Effector memory CD8-positive, alpha-beta T cell (primary cell): Measurements from ENCODE around the gene DNAH9.

Experiments
- ATAC-seq: fragments of 150-1000 bp; cut with Tn5 transposase; replicated peaks from 2 replicates; pipeline ENCODE4 v1.10.0; 2021; ENCODE audit warnings: mild to moderate bottlenecking, moderate library complexity
- DNase-seq, 3 experiments: peaks; one replicate each; pipeline ENCODE4 v3.0.0; 2021
- H3K27ac Mint-ChIP-seq, 2 donors: one replicate each; pipeline ENCODE4 v1.8.0; 2022; ENCODE audit warnings: mild to moderate bottlenecking in 2 of 2, mixed read lengths in 2 of 2, moderate library complexity in 2 of 2
- H3K27me3 Mint-ChIP-seq, 2 donors: one replicate each; pipeline ENCODE4 v1.8.0; 2022; ENCODE audit warnings: mixed read lengths in 2 of 2
- H3K36me3 Mint-ChIP-seq: one replicate; pipeline ENCODE4 v1.8.0; 2022; ENCODE audit warnings: mild to moderate bottlenecking, moderate library complexity, mixed read lengths; ENCODE audit not compliant: insufficient read depth
- H3K4me1 Mint-ChIP-seq, 2 donors: one replicate each; pipeline ENCODE4 v1.8.0; 2022; ENCODE audit warnings: low read depth in 2 of 2, mixed read lengths in 2 of 2
- H3K4me3 Mint-ChIP-seq, 2 donors: one replicate each; pipeline ENCODE4 v1.8.0; 2022; ENCODE audit warnings: mild to moderate bottlenecking in 2 of 2, mixed read lengths in 2 of 2, moderate library complexity in 2 of 2
- H3K9me3 Mint-ChIP-seq, 2 donors: one replicate each; pipeline ENCODE4 v1.8.0; 2022; ENCODE audit warnings: mixed read lengths in 2 of 2

The DNAH9 gene

DNA sequence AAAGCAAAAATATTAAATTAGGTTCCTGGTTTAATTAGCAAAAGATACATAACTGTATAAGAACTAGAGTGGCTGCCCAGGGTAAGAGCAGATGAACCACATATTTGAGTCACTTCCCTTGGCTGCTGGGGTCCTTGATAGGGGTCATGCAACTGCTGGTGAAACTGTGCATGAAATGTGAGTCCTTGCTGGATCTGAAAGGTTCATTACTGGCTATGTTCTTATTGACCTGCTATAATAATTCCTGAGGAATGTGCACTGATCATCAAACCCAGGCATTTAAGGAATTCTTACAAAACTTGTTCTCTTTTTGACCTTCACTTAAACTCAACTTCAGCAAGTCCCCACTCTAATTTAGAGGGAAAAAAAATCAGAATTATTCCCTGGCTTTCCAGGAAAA, 215.6 kb downstream of the DNAH9 start:
- Mint-ChIP-seq H3K4me3 (no peak overlapping the region), H3K27me3 (no peaks in the 10 kb centered on the region), H3K36me3 (no peaks in the 10 kb centered on the region), H3K9me3 (peaks cover 7% of the 10 kb centered on the region in 2 donors), H3K27ac (no peak overlapping the region), H3K4me1 (no peaks in the 10 kb centered on the region)
- no peak for DNase-seq
- ATAC-seq = no peak

DNA sequence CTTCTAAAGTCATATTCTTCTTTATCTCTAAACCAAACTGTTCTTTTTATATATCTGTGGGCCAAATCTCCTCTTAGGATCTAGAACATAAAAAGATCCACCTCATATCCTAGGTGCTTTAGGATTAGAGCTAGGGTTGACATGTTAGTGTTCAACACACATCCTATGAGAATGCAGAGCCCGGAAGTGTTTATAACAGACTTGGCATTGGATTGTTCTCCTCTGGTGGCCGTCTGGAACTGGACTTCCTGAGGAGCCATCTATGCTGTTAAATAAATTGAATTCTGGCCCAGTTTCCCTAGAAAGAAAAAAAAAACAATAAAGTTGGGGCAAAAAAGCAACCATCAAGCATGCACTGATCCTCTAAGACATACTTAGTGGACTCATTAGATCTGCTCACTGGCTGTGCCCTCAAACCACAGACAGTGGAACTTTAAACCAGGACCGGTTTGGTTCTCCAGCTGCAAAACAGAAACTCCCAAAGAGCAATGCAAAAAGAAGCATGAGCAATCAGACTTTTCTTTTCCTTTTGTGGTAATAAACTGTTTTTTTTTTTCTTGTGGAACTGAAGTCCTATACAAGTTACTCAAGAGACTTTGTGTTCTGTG, 216.5 kb downstream of the DNAH9 start:
- H3K4me1 Mint-ChIP-seq = no peaks in the 10 kb centered on the region
- DNase-seq (no peak), ATAC-seq (no peak)
- no peaks in the 10 kb centered on the region for H3K27me3 Mint-ChIP-seq
- peaks cover 7% of the 10 kb centered on the region in 2 donors for H3K9me3 Mint-ChIP-seq
- no peak overlapping the region for H3K27ac Mint-ChIP-seq
- H3K36me3 Mint-ChIP-seq = no peaks in the 10 kb centered on the region
- H3K4me3 Mint-ChIP-seq = no peak overlapping the region

DNA sequence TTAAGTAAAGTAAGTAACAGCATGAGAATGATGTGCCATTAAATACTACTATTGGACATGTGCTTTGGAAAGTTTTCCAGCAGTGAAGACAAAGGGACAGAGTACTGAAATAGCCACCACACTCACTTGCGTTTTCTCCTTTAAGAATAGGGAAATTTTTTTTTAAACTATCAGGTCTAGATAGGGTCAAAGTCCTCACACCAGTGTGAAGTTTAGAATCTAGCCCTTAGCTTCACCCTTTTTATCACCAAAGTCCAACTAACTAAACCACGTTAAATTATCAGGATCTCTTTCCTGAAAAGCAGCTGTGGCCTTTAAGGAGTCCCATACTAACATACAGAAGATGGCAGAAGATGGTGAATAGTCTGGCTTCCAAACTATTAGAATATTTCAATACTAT, 218.1 kb downstream of the DNAH9 start:
- DNase-seq = no peak
- Mint-ChIP-seq H3K4me1 (no peaks in the 10 kb centered on the region), H3K9me3 (peaks cover 0 to 2% of the 10 kb centered on the region in 2 donors), H3K4me3 (no peak overlapping the region), H3K36me3 (no peaks in the 10 kb centered on the region), H3K27me3 (no peaks in the 10 kb centered on the region), H3K27ac (no peak overlapping the region)
- ATAC-seq = no peak

DNA sequence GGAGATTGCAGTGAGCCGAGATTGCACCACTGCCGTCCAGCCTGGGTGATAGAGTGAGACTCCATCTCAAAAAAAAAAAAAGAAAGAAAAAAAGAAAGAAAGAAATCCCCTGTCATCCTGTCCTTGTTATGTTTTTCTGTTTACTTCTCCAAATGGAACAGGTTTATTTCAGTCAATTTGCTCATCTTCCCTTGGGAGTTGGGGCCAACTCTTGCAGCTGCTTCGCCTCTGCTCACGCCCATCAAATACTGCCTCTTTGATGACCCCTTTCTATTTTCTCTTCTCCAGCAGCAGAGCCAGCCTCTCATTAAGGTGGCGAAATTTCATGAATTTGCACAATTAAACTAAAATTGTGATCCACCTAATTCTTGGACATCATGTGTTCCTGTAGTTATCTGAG, 225.6 kb downstream of the DNAH9 start:
- H3K27me3 Mint-ChIP-seq = peaks cover 0 to 6% of the 10 kb centered on the region in 2 donors
- no peaks in the 10 kb centered on the region for H3K4me1 Mint-ChIP-seq
- DNase-seq = no peak
- H3K36me3 Mint-ChIP-seq = no peaks in the 10 kb centered on the region
- no peak for ATAC-seq
- H3K4me3 Mint-ChIP-seq = no peak overlapping the region
- H3K9me3 Mint-ChIP-seq = peaks cover 7 to 12% of the 10 kb centered on the region in 2 donors
- H3K27ac Mint-ChIP-seq = no peak overlapping the region

DNA sequence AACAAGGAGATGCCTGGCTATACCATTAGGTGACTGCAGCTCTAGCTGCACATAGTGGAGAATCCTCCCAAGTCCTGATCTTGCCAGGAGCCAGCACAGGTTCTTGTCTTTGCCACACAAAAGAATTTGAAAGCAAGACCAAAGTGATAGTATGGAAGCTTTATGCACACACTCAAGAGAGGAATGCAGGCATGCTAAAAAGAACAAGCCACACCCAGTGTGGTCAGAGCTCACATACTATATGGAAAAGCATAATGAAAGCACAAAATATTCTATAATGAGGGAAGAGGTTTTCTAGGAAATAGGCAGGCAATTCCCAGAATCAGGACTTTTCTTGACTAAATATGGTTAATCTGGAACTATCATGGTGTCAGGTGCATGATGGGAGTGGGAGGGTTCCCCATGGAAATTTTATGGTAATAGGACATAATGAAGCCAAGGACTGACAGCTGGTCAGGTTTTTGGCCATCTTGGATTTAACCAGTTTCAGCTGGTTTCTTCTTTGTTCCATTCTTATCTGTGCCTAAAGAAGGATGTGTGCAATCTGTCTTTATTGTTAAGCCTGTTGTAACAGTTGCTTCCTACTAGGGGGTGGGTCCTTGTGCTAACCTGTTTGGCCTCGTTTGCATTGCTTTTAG, 227.4 kb downstream of the DNAH9 start:
- H3K36me3 Mint-ChIP-seq = no peaks in the 10 kb centered on the region
- peaks cover 0 to 7% of the 10 kb centered on the region in 2 donors for H3K27me3 Mint-ChIP-seq

DNA sequence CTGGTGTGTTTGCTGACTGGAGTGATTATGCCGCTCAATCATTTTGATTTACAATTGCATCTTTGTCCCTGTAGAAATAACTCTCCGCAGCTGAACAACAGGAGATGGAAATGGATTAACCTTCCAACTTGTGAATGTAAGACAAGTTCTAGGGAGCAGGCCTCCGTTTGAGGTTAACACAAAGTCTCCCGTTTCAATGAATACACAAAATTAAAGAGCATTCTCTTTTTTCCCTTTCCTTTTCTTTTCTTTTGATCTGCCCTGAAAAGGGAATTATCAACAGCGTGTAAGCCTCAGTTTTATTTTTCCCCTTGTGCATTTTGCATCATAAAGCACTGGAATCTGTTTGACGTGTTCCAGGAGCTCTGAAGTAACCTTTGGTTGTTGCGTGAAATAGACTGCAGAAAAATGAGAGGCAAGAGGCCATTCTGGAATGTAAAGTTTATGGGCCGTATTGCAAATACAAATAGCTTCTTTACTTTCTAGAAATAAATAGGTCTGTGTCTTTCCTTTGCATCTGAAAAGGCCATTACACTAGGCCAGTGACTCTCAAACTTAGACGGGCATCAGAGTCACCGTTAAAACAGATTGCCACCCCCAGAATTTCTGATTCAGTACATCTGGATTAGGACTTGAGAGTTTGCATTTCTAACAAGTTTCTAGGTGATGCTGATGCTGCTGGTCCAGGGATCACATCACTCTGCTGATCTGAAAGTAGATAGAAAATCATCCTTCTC, 234.3 kb downstream of the DNAH9 start:
- no peak overlapping the region for H3K4me3 Mint-ChIP-seq
- peaks cover 18 to 29% of the 10 kb centered on the region in 2 donors for H3K9me3 Mint-ChIP-seq
- no peaks in the 10 kb centered on the region for H3K4me1 Mint-ChIP-seq
- no peak for DNase-seq
- ATAC-seq = no peak
- peaks cover 3 to 15% of the 10 kb centered on the region in 2 donors for H3K27me3 Mint-ChIP-seq
- no peak overlapping the region for H3K27ac Mint-ChIP-seq
- H3K36me3 Mint-ChIP-seq = no peaks in the 10 kb centered on the region

More for the DNA sequence above, 227.4 kb downstream of the DNAH9 start:
- no peak for DNase-seq
- no peak overlapping the region for H3K27ac Mint-ChIP-seq
- no peaks in the 10 kb centered on the region for H3K4me1 Mint-ChIP-seq
- no peak overlapping the region for H3K4me3 Mint-ChIP-seq
- H3K9me3 Mint-ChIP-seq = peaks cover 10 to 21% of the 10 kb centered on the region in 2 donors
- no peak for ATAC-seq

DNA sequence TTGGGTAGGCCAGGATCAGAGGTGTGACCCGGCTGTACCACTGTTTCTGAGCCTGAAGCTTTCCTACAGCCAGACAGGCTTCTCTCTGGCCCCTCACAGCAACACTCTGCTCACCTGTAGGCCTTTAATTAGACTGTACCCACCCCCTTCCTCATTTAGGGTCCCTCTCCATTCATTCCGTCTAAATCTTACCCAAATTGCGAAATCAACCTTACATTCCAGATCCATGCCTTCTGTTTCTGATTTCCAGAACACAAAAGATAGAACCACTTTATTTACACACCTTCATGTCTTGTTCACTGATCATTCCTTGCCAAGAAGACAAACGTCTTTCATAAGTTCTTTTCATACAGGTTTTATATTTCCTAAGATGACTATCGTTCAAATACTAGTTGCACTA, 238.2 kb downstream of the DNAH9 start:
- H3K4me3 Mint-ChIP-seq = no peak overlapping the region
- no peaks in the 10 kb centered on the region for H3K36me3 Mint-ChIP-seq
- peaks cover 8 to 10% of the 10 kb centered on the region in 2 donors for H3K27me3 Mint-ChIP-seq

DNA sequence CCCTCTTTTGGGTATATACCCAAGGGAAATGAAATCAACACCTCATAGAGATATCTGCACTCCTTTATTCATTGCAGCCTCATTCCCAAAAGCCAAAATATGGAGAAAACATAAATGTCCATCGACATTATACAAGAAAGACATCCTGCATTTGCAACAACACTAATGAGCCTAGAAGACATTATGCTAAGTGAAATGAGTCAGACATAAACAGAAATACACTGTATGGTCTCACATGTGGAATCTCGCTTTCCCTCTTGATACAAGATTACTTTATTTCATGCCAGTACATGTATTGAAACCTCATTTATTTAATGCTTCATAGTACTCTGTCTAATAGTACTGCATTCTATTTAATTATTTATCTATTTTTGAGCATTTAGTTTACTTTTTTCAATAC, 241.8 kb downstream of the DNAH9 start:
- Mint-ChIP-seq H3K27me3 (peaks cover 0 to 10% of the 10 kb centered on the region in 2 donors), H3K4me1 (no peaks in the 10 kb centered on the region), H3K36me3 (no peaks in the 10 kb centered on the region), H3K4me3 (no peak overlapping the region), H3K9me3 (peaks cover 0 to 6% of the 10 kb centered on the region in 2 donors), H3K27ac (no peak overlapping the region)
- ATAC-seq = no peak
- DNase-seq = no peak

More for the DNA sequence above, 238.2 kb downstream of the DNAH9 start:
- DNase-seq = no peak
- Mint-ChIP-seq H3K9me3 (peaks cover 6 to 10% of the 10 kb centered on the region in 2 donors), H3K4me1 (no peaks in the 10 kb centered on the region), H3K27ac (no peak overlapping the region)
- ATAC-seq = no peak

DNA sequence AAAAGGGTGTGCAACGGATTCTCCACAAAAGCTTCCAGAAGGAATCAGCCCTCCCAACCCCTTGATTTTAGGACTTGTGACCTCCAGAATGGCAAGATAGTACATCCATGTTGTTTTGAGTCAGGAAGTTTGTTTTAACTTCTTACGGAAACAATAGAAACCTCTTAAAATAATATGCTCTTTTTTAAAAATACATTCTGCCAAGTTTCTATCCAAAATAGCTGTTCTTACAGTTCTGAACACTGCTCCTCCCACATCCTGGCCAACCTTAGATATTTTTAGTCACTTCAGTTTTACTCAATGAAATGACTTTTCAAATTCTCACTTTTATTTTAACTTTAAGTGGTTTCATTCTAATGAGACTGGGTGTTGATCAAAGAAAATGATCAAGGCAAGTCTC, 242.6 kb downstream of the DNAH9 start:
- Mint-ChIP-seq H3K4me1 (no peaks in the 10 kb centered on the region), H3K27me3 (peaks cover 0 to 10% of the 10 kb centered on the region in 2 donors), H3K9me3 (peaks cover 0 to 6% of the 10 kb centered on the region in 2 donors), H3K4me3 (no peak overlapping the region), H3K36me3 (no peaks in the 10 kb centered on the region), H3K27ac (no peak overlapping the region)
- DNase-seq = no peak
- ATAC-seq = no peak

DNA sequence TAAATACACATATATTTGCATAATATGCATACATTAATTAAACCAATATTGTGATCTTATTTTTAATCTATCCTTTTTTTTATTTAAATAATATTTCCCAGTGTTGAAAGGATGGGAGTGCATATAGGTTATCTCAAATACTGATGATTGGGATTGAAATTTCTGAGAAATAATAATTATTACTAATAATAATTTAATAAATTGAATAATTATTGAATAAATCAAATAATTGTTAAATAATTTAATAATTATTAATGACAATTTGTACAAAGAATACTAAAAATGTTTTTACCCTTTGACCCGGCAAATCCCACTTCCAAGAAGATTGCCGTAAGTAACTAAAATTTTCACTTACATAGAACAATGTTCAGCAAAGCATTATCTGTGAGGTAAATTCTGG, 250.1 kb downstream of the DNAH9 start:
- Mint-ChIP-seq H3K27me3 (peaks cover 20 to 24% of the 10 kb centered on the region in 2 donors), H3K4me1 (no peaks in the 10 kb centered on the region), H3K36me3 (no peaks in the 10 kb centered on the region), H3K9me3 (peaks cover 0 to 7% of the 10 kb centered on the region in 2 donors), H3K4me3 (no peak overlapping the region), H3K27ac (no peak overlapping the region)
- DNase-seq (no peak), ATAC-seq (no peak)

DNA sequence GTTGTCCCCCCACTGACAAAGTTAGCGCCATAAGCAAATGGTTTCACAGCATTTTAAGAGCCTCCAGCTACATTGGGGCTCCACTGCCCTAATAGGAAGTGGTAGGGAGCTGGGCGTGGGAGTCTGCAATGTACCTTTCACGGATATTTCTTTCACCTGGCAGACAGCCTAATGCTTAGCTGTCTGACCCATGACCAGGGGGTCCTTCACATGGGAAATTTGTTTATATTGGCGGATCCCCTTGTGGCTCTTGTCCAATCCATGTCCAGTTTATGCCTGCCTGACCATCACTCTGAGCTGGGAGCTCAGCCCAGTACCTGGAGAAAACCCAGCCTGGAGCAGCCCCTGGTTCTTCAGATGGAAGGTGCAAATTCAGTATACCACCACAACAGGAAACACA, 254.0 kb downstream of the DNAH9 start:
- Mint-ChIP-seq H3K27me3 (peaks cover 20 to 24% of the 10 kb centered on the region in 2 donors), H3K4me3 (no peak overlapping the region), H3K36me3 (peaks cover 5% of the 10 kb centered on the region), H3K4me1 (no peaks in the 10 kb centered on the region), H3K9me3 (peaks cover 0 to 7% of the 10 kb centered on the region in 2 donors), H3K27ac (no peak overlapping the region)
- DNase-seq (no peak), ATAC-seq (no peak)

DNA sequence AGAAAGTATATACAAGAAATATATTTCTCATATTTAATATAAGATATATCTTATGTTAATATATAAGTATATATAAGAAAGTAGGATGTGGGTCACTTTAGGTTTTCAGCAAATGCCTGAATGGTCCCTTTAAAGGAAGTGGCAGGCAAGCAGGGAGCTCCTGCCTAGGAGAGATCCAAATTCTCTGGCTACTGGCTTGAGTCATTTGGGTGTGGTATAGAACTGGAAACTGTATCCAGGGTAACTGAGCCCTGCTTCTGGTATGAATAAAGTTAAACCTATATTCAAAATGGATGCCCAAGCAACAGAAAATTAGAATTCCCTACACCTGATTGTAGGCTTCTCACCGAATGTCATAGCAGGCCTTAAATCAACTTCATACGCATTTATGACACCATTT, 254.6 kb downstream of the DNAH9 start:
- Mint-ChIP-seq H3K27me3 (peaks cover 20 to 24% of the 10 kb centered on the region in 2 donors), H3K9me3 (peaks cover 0 to 7% of the 10 kb centered on the region in 2 donors), H3K4me1 (no peaks in the 10 kb centered on the region), H3K36me3 (peaks cover 6% of the 10 kb centered on the region), H3K27ac (no peak overlapping the region), H3K4me3 (no peak overlapping the region)
- ATAC-seq = no peak
- no peak for DNase-seq

DNA sequence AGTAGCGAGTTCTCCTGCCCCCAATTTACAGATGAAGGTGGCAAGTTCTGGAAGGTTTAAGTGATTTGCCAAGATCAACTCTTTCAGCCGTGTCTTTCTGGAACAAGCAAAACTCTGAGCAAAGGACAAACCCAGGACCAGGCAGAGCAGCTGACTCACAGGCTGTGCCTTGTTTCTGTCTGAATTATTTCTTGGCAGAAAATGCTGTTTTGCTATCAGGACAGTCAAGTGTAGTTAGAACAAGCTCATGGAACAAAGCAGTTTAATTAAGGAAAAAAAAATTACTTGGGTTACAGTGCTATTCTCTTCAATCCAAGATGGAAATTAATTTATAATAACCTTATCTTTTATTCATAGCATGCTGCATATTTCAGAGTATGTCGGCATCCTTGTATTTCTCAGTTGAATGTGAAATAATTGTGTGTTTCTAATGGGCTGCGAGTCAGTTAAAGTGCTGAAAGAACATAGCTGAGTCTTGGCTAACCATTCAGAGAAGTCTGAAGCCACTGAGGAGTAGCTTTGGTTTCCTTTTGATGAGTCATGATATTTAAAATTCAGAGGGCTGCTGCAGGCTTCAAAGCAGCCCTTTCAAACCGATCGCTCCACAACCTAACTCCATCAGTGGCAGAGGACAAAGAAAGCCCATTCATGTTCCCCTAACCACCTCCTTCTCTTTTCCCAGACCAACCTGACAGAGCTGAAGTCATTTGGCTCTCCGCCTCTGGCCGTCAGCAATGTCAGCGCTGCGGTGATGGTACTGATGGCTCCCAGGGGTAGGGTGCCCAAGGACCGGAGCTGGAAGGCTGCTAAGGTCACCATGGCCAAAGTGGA, 255.3 kb downstream of the DNAH9 start:
- ATAC-seq = no peak
- Mint-ChIP-seq H3K4me1 (no peaks in the 10 kb centered on the region), H3K27ac (no peak overlapping the region), H3K27me3 (peaks cover 20 to 24% of the 10 kb centered on the region in 2 donors), H3K36me3 (peaks cover 6% of the 10 kb centered on the region), H3K9me3 (peaks cover 4 to 7% of the 10 kb centered on the region in 2 donors), H3K4me3 (no peak overlapping the region)
- DNase-seq = no peak
